Heart right ventricle (tissue), 16 donors: ENCODE results near the gene LIN9. TPM values are rescaled to one million over a fixed set of nuclear protein-coding genes. Genes with fewer than 3 reads are reported as not detected.

ENCODE experiments used
- ATAC-seq, 8 donors: fragments of 200-7000 bp; cut with Tn5 transposase; one replicate each; pipeline ENCODE4 v1.9.1; 2020; ENCODE audit warnings: mild to moderate bottlenecking in 8 of 8, moderate library complexity in 8 of 8, moderate number of reproducible peaks in 1 of 8
- DNase-seq, 2 donors: peaks; one replicate each; pipeline ENCODE4 v3.0.0-alpha.2; 2020
- H3K27ac ChIP-seq, 10 donors: fragments of 200-600 bp; sonication (generic) in 2 of 10; one replicate each; pipeline versions ENCODE4 v1.5.0 to v1.8.0; 2020 to 2022; ENCODE audit warnings: mild to moderate bottlenecking in 3 of 10
- H3K27me3 ChIP-seq, 7 donors: fragments of 200-600 bp; one replicate each; pipeline ENCODE4 v1.8.0; 2021 to 2022; ENCODE audit warnings: mild to moderate bottlenecking in 2 of 7
- H3K36me3 ChIP-seq, 9 donors: fragments of 200-600 bp; sonication (generic) in 1 of 9; one replicate each; pipeline versions ENCODE4 v1.5.0 to v1.8.0; 2020 to 2022; ENCODE audit warnings: mild to moderate bottlenecking in 2 of 9
- H3K4me1 ChIP-seq, 9 donors: fragments of 200-600 bp; sonication (generic) in 1 of 9; one replicate each; pipeline versions ENCODE4 v1.5.0 to v1.8.0; 2020 to 2022; ENCODE audit warnings: mild to moderate bottlenecking in 4 of 9
- H3K4me3 ChIP-seq, 10 donors: fragments of 200-600 bp; sonication (generic) in 2 of 10; one replicate each; pipeline versions ENCODE4 v1.5.0 to v1.8.0; 2020 to 2022; ENCODE audit warnings: mild to moderate bottlenecking in 7 of 10, moderate library complexity in 2 of 10
- H3K9me3 ChIP-seq, 11 donors: fragments of 200-600 bp in 10 of 11; sonication (generic) in 2 of 11; one replicate each; pipeline versions ENCODE4 v1.5.0 to v1.8.0; 2013 to 2022; ENCODE audit warnings: mild to moderate bottlenecking in 2 of 11, control low read depth in 1 of 11, moderate library complexity in 1 of 11
- WGBS, 2 donors: extraction: QIAGEN DNeasy Blood & Tissue Kit; methylation state at CpG; one replicate each; pipeline ENCODE4 v1.1.7; 2013; ENCODE audit warnings: inconsistent platforms in 1 of 2; 5-methylcytosine and 5-hydroxymethylcytosine counted together
- intact Hi-C, 10 donors: fragments of 100-400 bp; cut with DNase I; formaldehyde crosslinking; loops; one replicate each; pipeline versions ENCODE4 v1.11.1 to v1.14.2; 2022
- polyA plus RNA-seq, 2 donors: library from polyadenylated mRNA; stranded (reverse); fragments of 200-250 nt; gene quantifications; one replicate each; pipeline ENCODE4 v1.2.3, GENCODE V29; 2013
- total RNA-seq, 10 donors: library from RNA; stranded (reverse); fragmentation: NEBNext Ultra II Directional in 3 of 10; extraction: Animal tissue kit (Norgen Biotek cat#: 25700) in 3 of 10; gene quantifications; one replicate each; pipeline versions ENCODE4 v1.2.1 to v1.2.4, GENCODE V29; 2021 to 2023
- TF ChIP-seq, protein P1 (sequence below), 9 donors: fragments of 200-600 bp; sonication (generic) in 2 of 9; IDR thresholded peaks; one replicate each; pipeline versions ENCODE4 v1.5.0 to v1.8.0; 2021 to 2022; ENCODE audit warnings: antibody characterized with exemption in 9 of 9, mild to moderate bottlenecking in 5 of 9, moderate library complexity in 1 of 9
- donor health status: Arrhythmogenic right ventricular cardiomyopathy.
- donor health status: ischemic (EF 13 %, LVEDD 7.1; RV severe dilation, severe dysfunction).
- donor health status: healthy with polysubstance abuse.
- donor health status: DM: no; HTN: yes; CAD: no.
- donor health status: DM: no; HTN: no; CAD: no.
- donor health status: ischemic (EF 25% LVEDD 6.9; RV normal size, moderate dysfunction).
- donor health status: ischemic (EF 25% LVEDD 5.7; RV mildly dilated, moderate dysfunction).
- donor health status: healthy.
- donor health status: DM: yes; HTN: yes; CAD: no.
- donor health status: Ischemic cardiomyopathy.
- donor health status: ischemic (EF 35%, LVEDD 5.7; RV mildly dilated, moderate dysfunction).
- donor health status: nonischemic (EF 11% LVEDD 7.7; RV severe dilation, severe dysfunction).
- donor health status: DM: yes; HTN: yes; CAD: no.
- donor health status: PGD.
- donor health status: ischemic (EF 29% LVEDD 5.4; RV normal size, mild dysfunction).
- donor health status: nonischemic (EF 23%, LVEDD 6.1; RV moderate dilation, normal function).

Gene LIN9
- total and polyA plus RNA-seq, 12 donors, result 5.8 to 25.6 (median 18.0) TPM

- H3K9me3 ChIP-seq, result no peaks in the 10 kb centered on the region
- DNase-seq (no peak), ATAC-seq (no peak)
- 97 to 98% methylated on average over 7 of the region's 7 CpGs for WGBS, 2 donors
- TF ChIP-seq, protein P1, sequence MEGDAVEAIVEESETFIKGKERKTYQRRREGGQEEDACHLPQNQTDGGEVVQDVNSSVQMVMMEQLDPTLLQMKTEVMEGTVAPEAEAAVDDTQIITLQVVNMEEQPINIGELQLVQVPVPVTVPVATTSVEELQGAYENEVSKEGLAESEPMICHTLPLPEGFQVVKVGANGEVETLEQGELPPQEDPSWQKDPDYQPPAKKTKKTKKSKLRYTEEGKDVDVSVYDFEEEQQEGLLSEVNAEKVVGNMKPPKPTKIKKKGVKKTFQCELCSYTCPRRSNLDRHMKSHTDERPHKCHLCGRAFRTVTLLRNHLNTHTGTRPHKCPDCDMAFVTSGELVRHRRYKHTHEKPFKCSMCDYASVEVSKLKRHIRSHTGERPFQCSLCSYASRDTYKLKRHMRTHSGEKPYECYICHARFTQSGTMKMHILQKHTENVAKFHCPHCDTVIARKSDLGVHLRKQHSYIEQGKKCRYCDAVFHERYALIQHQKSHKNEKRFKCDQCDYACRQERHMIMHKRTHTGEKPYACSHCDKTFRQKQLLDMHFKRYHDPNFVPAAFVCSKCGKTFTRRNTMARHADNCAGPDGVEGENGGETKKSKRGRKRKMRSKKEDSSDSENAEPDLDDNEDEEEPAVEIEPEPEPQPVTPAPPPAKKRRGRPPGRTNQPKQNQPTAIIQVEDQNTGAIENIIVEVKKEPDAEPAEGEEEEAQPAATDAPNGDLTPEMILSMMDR (IDR thresholded peaks at IDR 0.05), result no peak
- intact Hi-C loops, result loop anchor here in 1 of 10 donors (5.0 kb wide), 1 partner anchor 51 kb away; no protein-coding TSS in a partner anchor
- no peaks in the 10 kb centered on the region for H3K36me3 ChIP-seq
- H3K4me3 ChIP-seq, result no peak overlapping the region
- peaks cover 2 to 24% (median 17%) of the 10 kb centered on the region in 9 donors for H3K4me1 ChIP-seq
- H3K27ac ChIP-seq, result no peak overlapping the region
- no peaks in the 10 kb centered on the region for H3K27me3 ChIP-seq
Measured at GRCh38 chr1:226311376-226311775, 2.4 kb upstream of the LIN9 start.

DNA sequence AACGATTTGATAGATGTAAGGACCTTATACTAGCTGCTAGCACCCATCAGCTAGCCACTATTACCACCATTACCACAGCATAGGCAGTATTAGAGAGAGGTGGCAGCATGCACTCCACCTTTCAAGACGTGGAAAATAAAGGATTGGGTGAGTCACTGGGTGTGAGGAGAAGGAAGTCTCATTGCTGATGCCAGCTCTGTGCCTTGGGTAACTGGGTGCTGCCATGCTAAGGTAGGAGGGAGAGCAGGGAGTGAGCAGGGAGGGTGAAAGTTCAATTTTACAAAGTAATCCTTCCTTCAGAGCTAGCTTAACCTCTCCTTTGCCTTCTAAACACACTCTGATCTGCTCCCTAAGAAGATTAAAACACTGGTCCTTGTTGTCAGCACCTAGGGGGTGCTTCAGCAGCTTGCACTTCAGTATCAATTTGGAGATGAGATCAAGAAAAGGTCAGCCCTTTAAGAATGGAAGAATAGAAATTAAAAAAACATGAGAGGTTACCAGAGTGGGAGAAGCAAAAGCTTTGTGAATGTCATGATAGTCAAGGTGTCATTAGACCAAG is 1.8 kb upstream of the LIN9 start:
- Histone ChIP-seq H3K4me1 (peaks cover 2 to 26% (median 20%) of the 10 kb centered on the region in 9 donors), H3K27ac (no peak overlapping the region), H3K36me3 (no peaks in the 10 kb centered on the region), H3K4me3 (no peak overlapping the region), H3K27me3 (no peaks in the 10 kb centered on the region), H3K9me3 (no peaks in the 10 kb centered on the region)
- DNase-seq, result no peak
- intact Hi-C loops, result loop anchor here in 1 of 10 donors (5.0 kb wide), 1 partner anchor 52 kb away; no protein-coding TSS in a partner anchor
- 83 to 85% methylated on average over 2 of the region's 2 CpGs for WGBS, 2 donors
- TF ChIP-seq, protein P1 (IDR thresholded peaks at IDR 0.05), result no peak
- ATAC-seq, result no peak

DNA sequence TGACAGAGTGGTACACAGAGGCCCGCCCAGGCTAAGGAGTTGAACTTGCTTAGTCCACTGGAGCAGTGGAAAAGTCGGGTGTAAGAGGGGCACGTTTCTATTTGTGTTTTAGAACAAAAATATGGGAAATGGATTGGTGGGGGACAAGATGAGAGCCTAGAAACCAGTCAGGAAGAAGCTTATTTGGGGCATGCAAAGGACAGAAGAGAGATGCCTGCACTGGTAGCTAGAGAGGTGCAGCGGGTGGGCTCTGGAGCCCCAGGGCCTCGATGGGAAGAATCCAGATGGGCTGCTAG is 1.2 kb upstream of the LIN9 start:
- Histone ChIP-seq H3K27ac (peak overlapping the region in 5 of 10 donors; percentile 77 to 96 (median 91)), H3K9me3 (no peaks in the 10 kb centered on the region), H3K27me3 (no peaks in the 10 kb centered on the region), H3K4me3 (peak overlapping the region in 1 of 10 donors; percentile 99), H3K4me1 (peaks cover 2 to 31% (median 20%) of the 10 kb centered on the region in 9 donors), H3K36me3 (no peaks in the 10 kb centered on the region)
- no peak for DNase-seq
- 88 to 89% methylated on average over 5 of the region's 5 CpGs for whole genome bisulfite sequencing, 2 donors
- intact Hi-C loops, result loop anchor here in 1 of 10 donors (5.0 kb wide), 1 partner anchor 52 kb away; no protein-coding TSS in a partner anchor
- TF ChIP-seq, protein P1 (IDR thresholded peaks at IDR 0.05), result no peak
- no peak for ATAC-seq

DNA sequence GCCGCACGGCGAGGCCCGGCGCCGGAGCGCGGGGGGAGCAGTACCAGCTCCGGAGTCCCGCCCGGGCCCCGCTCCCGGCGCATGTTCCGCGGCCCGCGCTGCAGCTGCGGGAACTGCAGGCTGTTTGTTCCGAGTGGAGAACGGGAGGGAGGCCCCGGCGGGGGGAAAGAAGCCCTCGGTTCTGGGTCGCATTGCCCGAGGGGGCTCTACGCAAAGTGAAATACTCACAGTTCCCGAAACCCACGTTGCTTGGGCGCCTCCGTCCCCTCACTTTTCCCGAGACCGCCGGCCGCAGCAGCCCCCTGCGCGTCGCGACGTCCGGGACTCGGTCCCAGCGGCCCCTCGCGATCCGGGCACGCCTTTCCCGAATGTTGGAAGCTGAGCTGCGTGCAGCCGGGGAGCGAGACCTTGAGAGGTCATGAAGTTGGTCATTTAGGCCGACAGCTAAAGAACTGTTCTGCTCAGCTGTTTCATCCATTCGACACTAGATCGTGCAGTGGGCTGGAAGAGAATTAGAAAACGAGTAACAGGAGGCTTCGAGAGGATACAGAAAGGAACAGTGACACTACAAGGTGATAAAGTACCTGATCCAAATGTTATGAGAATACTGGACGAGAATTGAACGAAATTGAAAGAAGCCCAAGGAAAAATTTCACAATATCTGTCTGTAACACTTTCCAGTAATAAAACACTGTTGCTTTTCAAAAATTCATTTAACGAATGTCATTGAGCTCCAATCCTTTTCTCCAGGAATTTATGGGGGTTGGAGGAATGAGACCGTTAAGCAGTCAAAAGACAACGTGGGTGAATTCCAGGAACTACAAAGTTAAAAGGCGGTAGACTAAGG is 657 bp upstream of the LIN9 start:
- Histone ChIP-seq H3K4me1 (peaks cover 2 to 31% (median 20%) of the 10 kb centered on the region in 9 donors), H3K27ac (peak overlapping the region; percentile 63 to 97 (median 85)), H3K9me3 (no peaks in the 10 kb centered on the region), H3K36me3 (no peaks in the 10 kb centered on the region), H3K27me3 (no peaks in the 10 kb centered on the region), H3K4me3 (peak overlapping the region; percentile 43 to 99 (median 97))
- peak in 7 of 8 donors; percentile 13 to 61 (median 23) for ATAC-seq
- intact Hi-C loops, result loop anchor here in 2 of 10 donors (5.0 kb wide), 2 partner anchors 53 to 98 kb away; partner anchors contain the start of gene PARP1 (in 1 of the 2)
- TF ChIP-seq, protein P1 (IDR thresholded peaks at IDR 0.05), result peak in 5 of 9 donors; percentile 14 to 36 (median 28)
- peak; percentile 7 to 40 for DNase-seq
- 4 to 5% methylated on average over 53 to 62 of the region's 62 CpGs for WGBS, 2 donors
